Prostate gland (tissue), 2 donors: ENCODE measurements around the gene C4orf36. TPM values are rescaled to one million over a fixed set of nuclear protein-coding genes. Genes with fewer than 3 reads are reported as not detected.

Experiments used
- DNase-seq: peaks from one replicate; pipeline ENCODE4 v3.0.0-alpha.2; 2019; ENCODE audit warnings: low spot score
- H3K27ac ChIP-seq, 2 donors: fragments of 200-600 bp; sonication (generic); 2 replicates each; pipeline ENCODE4 v1.5.1; 2017 to 2019
- H3K27me3 ChIP-seq: fragments of 200-600 bp; sonication (generic); replicated peaks from 2 replicates; pipeline ENCODE4 v1.5.1; 2019; ENCODE audit not compliant: insufficient read depth
- H3K36me3 ChIP-seq, 2 donors: fragments of 200-600 bp; sonication (generic); 1 replicate in 1 of 2; 2 replicates in 1 of 2; pipeline versions ENCODE4 v1.5.1 to v1.8.1; 2017 to 2019
- H3K4me1 ChIP-seq: fragments of 200-600 bp; sonication (generic); replicated peaks from 2 replicates; pipeline ENCODE4 v1.5.1; 2019
- H3K4me3 ChIP-seq, 2 donors: fragments of 200-600 bp; sonication (generic); 2 replicates each; pipeline ENCODE4 v1.5.1; 2017 to 2019
- H3K9me3 ChIP-seq: fragments of 200-600 bp; sonication (generic); 2 replicates; pipeline ENCODE4 v1.5.1; 2017
- CTCF ChIP-seq, 4 experiments: fragments of 200-600 bp in 2 of 4; fragments of 450-650 bp in 2 of 4; sonication (generic) in 2 of 4; IDR thresholded peaks; 1 replicate in 3 of 4; 2 replicates in 1 of 4; pipeline ENCODE4 v1.5.1; 2016 to 2019; ENCODE audit warnings: antibody characterized with exemption in 4 of 4, mild to moderate bottlenecking in 2 of 4, moderate library complexity in 2 of 4
- POLR2A ChIP-seq: fragments of 450-650 bp; IDR thresholded peaks from one replicate; pipeline ENCODE4 v1.6.1; 2016; ENCODE audit warnings: antibody characterized with exemption, mild to moderate bottlenecking
- POLR2AphosphoS5 ChIP-seq: sonication (generic); formaldehyde crosslinking; IDR thresholded peaks from one replicate; pipeline ENCODE4 v1.6.1; 2017; ENCODE audit warnings: antibody characterized with exemption
- WGBS: methylation state at CpG from one replicate; pipeline ENCODE4 v1.1.5; 2018; 5-methylcytosine and 5-hydroxymethylcytosine counted together
- intact Hi-C: fragments of 100-400 bp; cut with DNase I; formaldehyde crosslinking; loops from one replicate; pipeline ENCODE4 v1.14.2; 2022
- total RNA-seq, 2 donors: library from RNA; depleted of rRNA; stranded (reverse); fragments of >200 nt; gene quantifications; one replicate each; pipeline ENCODE4 v1.1.0, GENCODE V29; 2016

C4orf36 gene
- total RNA-seq = 1 to 10 TPM in 1 of 2 donors, not detected in 1; 3.4 TPM

- no peaks in the 10 kb centered on the region for H3K27me3 ChIP-seq
- peak; percentile 90 for DNase-seq
- no peaks in the 10 kb centered on the region for H3K36me3 ChIP-seq
- H3K27ac ChIP-seq = peak within 1 kb of the TSS; percentile 89 to 92
- intact Hi-C loops = loop anchor here (2.0 to 10.0 kb wide), 2 partner anchors 107 to 297 kb away; partner anchors contain the start of gene PTPN13
- H3K4me3 ChIP-seq = peak within 1 kb of the TSS; percentile 68 to 73
- under 1% methylated on average over 56 of the region's 84 CpGs for WGBS
- no peaks in the 10 kb centered on the region for H3K4me1 ChIP-seq
- TF ChIP-seq POLR2A = peak; percentile 52
- no peak for TF ChIP-seq CTCF (IDR thresholded peaks at IDR 0.05)
- peak; percentile 69 for TF ChIP-seq POLR2AphosphoS5
- H3K9me3 ChIP-seq = no peaks in the 10 kb centered on the region
Measured at GRCh38 chr4:86891762-86892635, at the start of gene C4orf36. C4orf36 (minus strand) TSS chr4:86892422; CDS start chr4:86891520, 902 bp downstream.

- TF ChIP-seq POLR2A (no peak), POLR2AphosphoS5 (no peak), CTCF (IDR thresholded peaks at IDR 0.05) (no peak)
- WGBS = 96% methylated on average over 15 of the region's 15 CpGs
- DNase-seq = no peak
- no peak overlapping the region for H3K4me3 ChIP-seq
- no peaks in the 10 kb centered on the region for H3K27me3 ChIP-seq
- H3K36me3 ChIP-seq = no peaks in the 10 kb centered on the region
- intact Hi-C loops = no loop called here
- H3K4me1 ChIP-seq = peaks cover 7% of the 10 kb centered on the region
- H3K27ac ChIP-seq = no peak overlapping the region
- H3K9me3 ChIP-seq = no peaks in the 10 kb centered on the region
Measured at GRCh38 chr4:86940920-86941460, 48.8 kb upstream of the C4orf36 start.

- Histone ChIP-seq H3K4me1 (peaks cover 7% of the 10 kb centered on the region), H3K4me3 (no peak overlapping the region), H3K9me3 (no peaks in the 10 kb centered on the region), H3K36me3 (no peaks in the 10 kb centered on the region), H3K27ac (no peak overlapping the region), H3K27me3 (no peaks in the 10 kb centered on the region)
- no peak for DNase-seq
- TF ChIP-seq POLR2A = no peak
- WGBS = 73% methylated on average over 8 of the region's 8 CpGs
- intact Hi-C loops = loop anchor here (5.0 kb wide), 2 partner anchors 142 to 282 kb away; partner anchors contain the start of gene KLHL8
Measured at GRCh38 chr4:86939729-86940575, 47.7 kb upstream of the C4orf36 start.

GRCh38 chr4:86938771-86939520 is 46.7 kb upstream of the C4orf36 start:
- WGBS = 89% methylated on average over 4 of the region's 4 CpGs
- Histone ChIP-seq H3K27ac (no peak overlapping the region), H3K9me3 (no peaks in the 10 kb centered on the region), H3K27me3 (no peaks in the 10 kb centered on the region), H3K4me3 (no peak overlapping the region), H3K36me3 (no peaks in the 10 kb centered on the region), H3K4me1 (peaks cover 7% of the 10 kb centered on the region)
- TF ChIP-seq CTCF (IDR thresholded peaks at IDR 0.05) (no peak), POLR2A (no peak), POLR2AphosphoS5 (peak; percentile 35)
- intact Hi-C loops = loop anchor here (5.0 kb wide), 2 partner anchors 143 to 283 kb away; partner anchors contain the start of gene KLHL8
- no peak for DNase-seq
